Astrocyte (in vitro differentiated cells and primary cell): ENCODE results near the gene CCDC141.

Source experiments
- CTCF ChIP-seq: IDR thresholded peaks from 2 replicates; pipeline ENCODE4 v1.5.1; 2011; ENCODE audit warnings: low read depth, mild to moderate bottlenecking, inconsistent platforms, low read length, moderate library complexity; ENCODE audit not compliant: insufficient read depth
- EZH2 ChIP-seq: IDR thresholded peaks from 2 replicates; pipeline ENCODE4 v1.6.1; 2012; ENCODE audit warnings: mild to moderate bottlenecking, low read length, inconsistent platforms; ENCODE audit not compliant: insufficient read depth

- TF ChIP-seq CTCF (no peak), EZH2 (no peak)
Measured at GRCh38 chr2:179059026-179059700, 9.2 kb upstream of the CCDC141 start.
